Activated naive CD4-positive, alpha-beta T cell treated with anti-CD3 and anti-CD28 coated beads, Interleukin-2, amount 10 ng/mL, durations not matched to agents 7 days and 5 days (primary cell): ENCODE data around the gene TMEM134.

ENCODE experiments used
- CTCF ChIA-PET: fragments of 350-600 bp; sonication (Branson Sonifier 250); formaldehyde crosslinking; loops from one replicate; lab custom pipeline; 2021; ENCODE audit warnings: antibody characterized with exemption; lab: Charles Lee
- DNase-seq: peaks from one replicate; pipeline ENCODE4 v3.0.0-alpha.2; 2020
- H3K27ac Mint-ChIP-seq: one replicate; pipeline ENCODE4 v1.8.0; 2021; ENCODE audit warnings: mild to moderate bottlenecking, moderate library complexity, mixed read lengths
- H3K27me3 Mint-ChIP-seq: one replicate; pipeline ENCODE4 v1.8.0; 2021; ENCODE audit warnings: mild to moderate bottlenecking, mixed read lengths
- H3K36me3 Mint-ChIP-seq: one replicate; pipeline ENCODE4 v1.8.0; 2021; ENCODE audit warnings: mixed read lengths
- H3K4me1 Mint-ChIP-seq: one replicate; pipeline ENCODE4 v1.8.0; 2021; ENCODE audit warnings: mixed read lengths
- H3K4me3 Mint-ChIP-seq: one replicate; pipeline ENCODE4 v1.8.0; 2021; ENCODE audit warnings: mild to moderate bottlenecking, moderate library complexity, mixed read lengths
- H3K9me3 Mint-ChIP-seq: one replicate; pipeline ENCODE4 v1.8.0; 2021; ENCODE audit warnings: mixed read lengths

TMEM134 gene

GRCh38 chr11:67417425-67417824 is 51.6 kb downstream of the TMEM134 start:
- DNase-seq: no peak
- H3K4me3 Mint-ChIP-seq: no peak overlapping the region
- peaks cover 57% of the 10 kb centered on the region for H3K27me3 Mint-ChIP-seq
- H3K27ac Mint-ChIP-seq: no peak overlapping the region
- H3K36me3 Mint-ChIP-seq: peaks cover 4% of the 10 kb centered on the region
- H3K4me1 Mint-ChIP-seq: peaks cover 69% of the 10 kb centered on the region
- H3K9me3 Mint-ChIP-seq: no peaks in the 10 kb centered on the region
- CTCF ChIA-PET: interaction anchor here (1.1 kb wide), 1 partner anchor 16 kb away, joined by 6 read pairs; the partner anchor contains the start of gene PPP1CA

- DNase-seq: peak; percentile 75
- H3K27ac Mint-ChIP-seq: peak overlapping the region; percentile 88
- peak overlapping the region; percentile 58 for H3K4me3 Mint-ChIP-seq
- peaks cover 4% of the 10 kb centered on the region for H3K36me3 Mint-ChIP-seq
- H3K4me1 Mint-ChIP-seq: peaks cover 77% of the 10 kb centered on the region
- H3K9me3 Mint-ChIP-seq: no peaks in the 10 kb centered on the region
- peaks cover 57% of the 10 kb centered on the region for H3K27me3 Mint-ChIP-seq
- CTCF ChIA-PET: no interaction called here
These were observed 52.4 kb downstream of the TMEM134 start for GRCh38 chr11:67416416-67417335.

GRCh38 chr11:67415501-67416304 is 53.3 kb downstream of the TMEM134 start, which contains the start of gene CARNS1:
TSS of gene CARNS1 (plus strand) at chr11:67415678. CDS start at chr11:67416200, 522 bp downstream.
- H3K9me3 Mint-ChIP-seq: no peaks in the 10 kb centered on the region
- peaks cover 82% of the 10 kb centered on the region for H3K4me1 Mint-ChIP-seq
- H3K4me3 Mint-ChIP-seq: peak within 1 kb of the TSS; percentile 59
- CTCF ChIA-PET: no interaction called here
- peak within 1 kb of the TSS; percentile 88 for H3K27ac Mint-ChIP-seq
- peaks cover 54% of the 10 kb centered on the region for H3K27me3 Mint-ChIP-seq
- DNase-seq: no peak
- H3K36me3 Mint-ChIP-seq: peaks cover 7% of the 10 kb centered on the region

GRCh38 chr11:67413266-67413849 is 55.7 kb downstream of the TMEM134 start:
- no peak for DNase-seq
- Mint-ChIP-seq H3K36me3 (peaks cover 25% of the 10 kb centered on the region), H3K4me3 (no peak overlapping the region), H3K4me1 (peaks cover 82% of the 10 kb centered on the region), H3K27me3 (peaks cover 39% of the 10 kb centered on the region), H3K27ac (peak overlapping the region; percentile 28), H3K9me3 (no peaks in the 10 kb centered on the region)
- CTCF ChIA-PET: interaction anchor here (1.1 to 1.8 kb wide), 2 partner anchors 9 to 31 kb away, joined by 3 to 5 read pairs; partner anchors contain the start of gene TBC1D10C

- CTCF ChIA-PET: interaction anchor here (1.0 to 1.8 kb wide), 3 partner anchors 8 to 30 kb away, joined by 3 to 5 read pairs (median 3); partner anchors contain the start of gene TBC1D10C
These were observed 56.4 kb downstream of the TMEM134 start for GRCh38 chr11:67412495-67413179.

GRCh38 chr11:67411785-67412152 is 57.3 kb downstream of the TMEM134 start:
- Mint-ChIP-seq H3K27ac (peak overlapping the region; percentile 75), H3K36me3 (peaks cover 40% of the 10 kb centered on the region), H3K4me3 (no peak overlapping the region), H3K9me3 (no peaks in the 10 kb centered on the region), H3K27me3 (peaks cover 31% of the 10 kb centered on the region), H3K4me1 (peaks cover 84% of the 10 kb centered on the region)
- CTCF ChIA-PET: interaction anchor here (0.9 to 1.0 kb wide), 2 partner anchors 10 to 26 kb away, joined by 3 to 4 read pairs; partner anchors contain the start of gene PPP1CA
- DNase-seq: no peak

More at GRCh38 chr11:67412495-67413179, 56.4 kb downstream of the TMEM134 start:
- DNase-seq: no peak
- no peaks in the 10 kb centered on the region for H3K9me3 Mint-ChIP-seq
- H3K27me3 Mint-ChIP-seq: peaks cover 31% of the 10 kb centered on the region
- no peak overlapping the region for H3K27ac Mint-ChIP-seq
- peaks cover 32% of the 10 kb centered on the region for H3K36me3 Mint-ChIP-seq
- H3K4me3 Mint-ChIP-seq: no peak overlapping the region
- H3K4me1 Mint-ChIP-seq: peaks cover 82% of the 10 kb centered on the region
